ENCODE results near the gene CUX1. TPM values are rescaled to one million over a fixed set of nuclear protein-coding genes. Genes with fewer than 3 reads are reported as not detected.
"Not testable (repeated sequence)": the region's sequence is repeated elsewhere in the genome, so short reads cannot be mapped to it uniquely, and the experiment has no call there.

The CUX1 gene
- total RNA-seq, 1 experiment from 2014 or later: 53.5 TPM

- not testable (repeated sequence) for H3K4me3 Mint-ChIP-seq; H3K4me1 ChIP-seq (ENCODE audit: insufficient read depth, low read length); H3K79me1 ChIP-seq (ENCODE audit: insufficient read depth, low read depth, low read length, poor library complexity, severe bottlenecking); H3K23me2 ChIP-seq (ENCODE audit: insufficient read length, low read depth, low read length, poor library complexity, severe bottlenecking); H3K79me2 ChIP-seq (ENCODE audit: insufficient read depth, low read length); H2AFZ ChIP-seq (ENCODE audit: low read length); H3K9me3 ChIP-seq (ENCODE audit: control insufficient read depth, low read depth, low read length); H2BK15ac ChIP-seq (ENCODE audit: low read depth, low read length); H4K5ac ChIP-seq (ENCODE audit: insufficient read length, low read depth, low read length); H3K27me3 ChIP-seq (ENCODE audit: insufficient read depth, low read length); H4K91ac ChIP-seq (ENCODE audit: insufficient read length, low read depth, low read length); H3K9me3 Mint-ChIP-seq; DNase-seq; H3K4ac ChIP-seq (ENCODE audit: low read depth, low read length); H3K18ac ChIP-seq (ENCODE audit: insufficient read length, low read depth, low read length); H2AK5ac ChIP-seq (ENCODE audit: insufficient read length, low read length); H2BK120ac ChIP-seq (ENCODE audit: low read depth, low read length, poor library complexity, severe bottlenecking); H3K27ac ChIP-seq (ENCODE audit: insufficient read length, low read depth, low read length); H3K36me3 Mint-ChIP-seq (ENCODE audit: insufficient read depth in 1 of 3, low read depth in 3 of 3); H3K14ac ChIP-seq (ENCODE audit: insufficient read depth, low read length); H4K20me1 ChIP-seq (ENCODE audit: control insufficient read depth, insufficient read depth, insufficient read length); H2BK12ac ChIP-seq (ENCODE audit: insufficient read length, low read depth, low read length); H3T11ph ChIP-seq (ENCODE audit: low read length); H3K4me2 ChIP-seq (ENCODE audit: insufficient read depth, insufficient read length, low read length); H2BK20ac ChIP-seq (ENCODE audit: low read depth, low read length, poor library complexity, severe bottlenecking); H2BK5ac ChIP-seq (ENCODE audit: insufficient read length, low read length); H3K9ac ChIP-seq (ENCODE audit: extremely low read depth, insufficient read length, low read length); H3K56ac ChIP-seq (ENCODE audit: insufficient read length, low read depth, low read length); H3K23ac ChIP-seq (ENCODE audit: insufficient read length, low read depth, low read length); H4K8ac ChIP-seq (replicated peaks; ENCODE audit: insufficient read length, low read depth, low read length)
- Mint-ChIP-seq H3K27me3 (ENCODE audit: low read depth) (peaks cover 17% of the 10 kb centered on the region), H3K27ac (0 out of 7 replicates have a peak overlapping the region, but pooled peaks of 1 of the 3 experiments have one; percentile 23), H3K4me1 (peaks cover 28 to 34% of the 10 kb centered on the region in 2 experiments)
- WGBS (ENCODE audit: extremely low coverage, insufficient read length, low lambda C conversion rate): no CpG with 5 or more reads among the region's 8 CpGs
Observed at GRCh38 chr7:102330666-102331460, 513.4 kb downstream of the CUX1 start.

Small RNA genes within 50 kb of the gene (microRNA-seq; reads per million reads assigned to microRNA genes)
- not detected for gene MIR4285 (ENCODE audit: borderline microRNAs expressed)

Other genes starting within 250 kb of the CUX1 start
- gene MYL10, start 188.3 kb upstream of the CUX1 start, total RNA-seq (2021): 0.50 TPM in 1 of 2 replicates, not detected in the other

Measured in H9 (cell line).